Mucosa of descending colon (tissue), 3 donors: ENCODE data around the gene PLCB4. TPM values are rescaled to one million over a fixed set of nuclear protein-coding genes. Genes with fewer than 3 reads are reported as not detected.

Experiments used
- ATAC-seq: fragments of 200-7000 bp; cut with Tn5 transposase; one replicate; pipeline ENCODE4 v1.9.1; 2020; ENCODE audit warnings: mild to moderate bottlenecking, moderate library complexity
- DNase-seq, 3 donors: peaks; one replicate each; pipeline ENCODE4 v3.0.0-alpha.2; 2020
- H3K36me3 ChIP-seq: fragments of 200-600 bp; one replicate; pipeline ENCODE4 v1.8.0; 2021; ENCODE audit warnings: low read depth, mild to moderate bottlenecking
- H3K4me1 ChIP-seq: fragments of 200-600 bp; one replicate; pipeline ENCODE4 v1.8.0; 2021; ENCODE audit warnings: low read depth, mild to moderate bottlenecking
- H3K4me3 ChIP-seq: fragments of 200-600 bp; one replicate; pipeline ENCODE4 v1.8.0; 2021; ENCODE audit warnings: mild to moderate bottlenecking
- H3K9me3 ChIP-seq: fragments of 200-600 bp; one replicate; pipeline ENCODE4 v1.8.0; 2021; ENCODE audit warnings: mild to moderate bottlenecking
- CTCF ChIP-seq: fragments of 200-600 bp; IDR thresholded peaks from one replicate; pipeline ENCODE4 v1.8.0; 2022; ENCODE audit warnings: antibody characterized with exemption, mild to moderate bottlenecking
- intact Hi-C, 2 donors: fragments of 100-400 bp; cut with DNase I in 1 of 2; cut with micrococcal nuclease in 1 of 2; formaldehyde crosslinking; loops; one replicate each; pipeline versions ENCODE4 v1.11.0 to v1.11.1; 2022; cut with DNase I, micrococcal nuclease
- total RNA-seq, 3 donors: library from RNA; stranded (reverse); fragmentation: NEBNext Ultra II Directional in 2 of 3; extraction: Animal tissue kit (Norgen Biotek cat#: 25700) in 2 of 3; gene quantifications; one replicate each; pipeline versions ENCODE4 v1.2.1 to v1.2.4, GENCODE V29; 2021 to 2023
- donor health status: DM: no; HTN: no; CAD: no; lungs with moderate emphysema.
- donor health status: DM: no; HTN: no; CAD: no.
- donor health status: DM: no; HTN: yes; CAD: no.

PLCB4 gene
- total RNA-seq, 3 donors from 2014 or later = 37.8 to 55.0 (median 51.2) TPM

- Histone ChIP-seq H3K9me3 (no peaks in the 10 kb centered on the region), H3K4me3 (no peak overlapping the region), H3K4me1 (no peaks in the 10 kb centered on the region), H3K36me3 (no peaks in the 10 kb centered on the region)
- intact Hi-C loops = no loop called here
- no peak for DNase-seq
- no peak for TF ChIP-seq CTCF
- no peak for ATAC-seq
Observed at GRCh38 chr20:9457136-9457535, 388.2 kb downstream of the PLCB4 start.

DNA sequence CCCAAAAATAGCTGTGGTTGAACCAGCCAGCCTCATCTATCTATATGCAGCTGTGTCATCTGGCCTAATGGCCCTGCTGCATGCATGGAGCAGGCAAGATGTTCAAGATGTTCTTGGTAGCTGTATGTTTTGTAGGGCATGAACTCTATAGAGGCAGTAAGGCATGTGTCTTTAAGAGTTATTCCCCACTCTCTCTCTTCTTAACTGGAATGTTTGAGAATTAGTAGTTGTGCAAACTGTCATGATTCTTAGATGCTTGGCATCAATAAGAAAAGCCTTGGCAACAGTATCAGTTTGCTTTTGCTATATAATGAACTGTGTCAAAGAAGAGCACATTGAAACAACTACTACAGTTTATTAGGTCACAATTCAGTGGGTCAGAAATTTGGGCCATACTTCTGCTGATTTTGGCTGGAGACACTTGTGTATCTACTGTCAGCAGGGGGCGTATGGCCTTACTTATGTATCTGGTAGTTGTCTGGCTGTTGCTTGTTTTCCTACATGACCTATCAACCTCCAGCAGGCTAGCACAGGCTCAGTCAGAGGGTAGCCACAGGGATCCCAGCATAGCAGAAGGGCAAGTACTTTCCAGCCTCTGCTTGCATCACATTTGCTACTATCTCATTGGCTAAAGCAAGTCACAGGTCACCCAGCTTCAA, 389.4 kb downstream of the PLCB4 start:
- TF ChIP-seq CTCF = no peak
- no peaks in the 10 kb centered on the region for H3K4me1 ChIP-seq
- intact Hi-C loops = no loop called here
- DNase-seq = peak in 1 of 3 donors; percentile 27
- ATAC-seq = peak; percentile 19
- no peak overlapping the region for H3K4me3 ChIP-seq
- H3K9me3 ChIP-seq = no peaks in the 10 kb centered on the region
- no peaks in the 10 kb centered on the region for H3K36me3 ChIP-seq

- Histone ChIP-seq H3K4me3 (no peak overlapping the region), H3K9me3 (no peaks in the 10 kb centered on the region), H3K36me3 (no peaks in the 10 kb centered on the region), H3K4me1 (no peaks in the 10 kb centered on the region)
- intact Hi-C loops = no loop called here
- ATAC-seq = no peak
- TF ChIP-seq CTCF = no peak
- DNase-seq = no peak
Observed at GRCh38 chr20:9460518-9460917, 391.6 kb downstream of the PLCB4 start.

GRCh38 chr20:9467995-9468394, 399.1 kb downstream of the PLCB4 start:
- DNase-seq (peak in 1 of 3 donors; percentile 7), ATAC-seq (no peak)
- intact Hi-C loops = no loop called here
- no peaks in the 10 kb centered on the region for H3K4me1 ChIP-seq
- H3K4me3 ChIP-seq = no peak overlapping the region
- no peaks in the 10 kb centered on the region for H3K9me3 ChIP-seq
- peak; percentile 11 for TF ChIP-seq CTCF
- no peaks in the 10 kb centered on the region for H3K36me3 ChIP-seq

GRCh38 chr20:9474835-9475415, 406.0 kb downstream of the PLCB4 start:
- TF ChIP-seq CTCF = no peak
- intact Hi-C loops = no loop called here
- no peak for ATAC-seq

More at GRCh38 chr20:9474835-9475415, 406.0 kb downstream of the PLCB4 start:
- no peaks in the 10 kb centered on the region for H3K36me3 ChIP-seq
- no peak overlapping the region for H3K4me3 ChIP-seq
- no peaks in the 10 kb centered on the region for H3K9me3 ChIP-seq
- DNase-seq = no peak
- H3K4me1 ChIP-seq = no peaks in the 10 kb centered on the region
